Measurements from ENCODE around the gene SMIM1.

Gene SMIM1

GRCh38 chr1:3740042-3740441 is 32.5 kb upstream of the SMIM1 start:
- H3K27ac ChIP-seq (ENCODE audit: low read length) = no peak overlapping the region
- no peaks in the 10 kb centered on the region for H3K9me3 ChIP-seq (ENCODE audit: insufficient read depth, low read length)
- H2AFZ ChIP-seq (ENCODE audit: low read depth, low read length) = no peak overlapping the region
- TF ChIP-seq EZH2phosphoT487 (IDR thresholded peaks at IDR 0.05; ENCODE audit: low read depth) (no peak), CTCF (IDR thresholded peaks at IDR 0.05; ENCODE audit: low read depth, low read length) (no peak)
- no peaks in the 10 kb centered on the region for H3K36me3 ChIP-seq (replicated peaks; ENCODE audit: low read depth, low read length)
- no peak overlapping the region for H3K9ac ChIP-seq (ENCODE audit: low read length)
- no peak overlapping the region for H3K4me2 ChIP-seq (ENCODE audit: low read length)
- H4K20me1 ChIP-seq (ENCODE audit: insufficient read depth, low read length) = 0 out of 2 replicates have a peak, but pooled peaks cover 3% of the 10 kb centered on the region
- H3K79me2 ChIP-seq (ENCODE audit: low read length) = no peaks in the 10 kb centered on the region
- H3K4me3 ChIP-seq (ENCODE audit: low read length) = no peak overlapping the region
- H3K27me3 ChIP-seq (ENCODE audit: low read depth, low read length) = no peaks in the 10 kb centered on the region
- H3K4me1 ChIP-seq (ENCODE audit: low read length) = peaks cover 6% of the 10 kb centered on the region

- Histone ChIP-seq H3K4me2 (ENCODE audit: low read length) (no peak overlapping the region), H3K4me1 (ENCODE audit: low read length) (0 out of 2 replicates have a peak, but pooled peaks cover 4% of the 10 kb centered on the region), H3K9me3 (ENCODE audit: insufficient read depth, low read length) (no peaks in the 10 kb centered on the region), H3K27ac (ENCODE audit: low read length) (no peak overlapping the region), H4K20me1 (ENCODE audit: insufficient read depth, low read length) (0 out of 2 replicates have a peak, but pooled peaks cover 3% of the 10 kb centered on the region), H3K4me3 (ENCODE audit: low read length) (no peak overlapping the region), H3K9ac (ENCODE audit: low read length) (no peak overlapping the region), H2AFZ (ENCODE audit: low read depth, low read length) (no peak overlapping the region), H3K79me2 (ENCODE audit: low read length) (no peaks in the 10 kb centered on the region), H3K27me3 (ENCODE audit: low read depth, low read length) (no peaks in the 10 kb centered on the region), H3K36me3 (replicated peaks; ENCODE audit: low read depth, low read length) (no peaks in the 10 kb centered on the region)
- no peak for TF ChIP-seq CTCF (IDR thresholded peaks at IDR 0.05; ENCODE audit: low read depth, low read length)
- TF ChIP-seq EZH2phosphoT487 (IDR thresholded peaks at IDR 0.05; ENCODE audit: low read depth) = no peak
Observed at GRCh38 chr1:3740752-3741151, 31.8 kb upstream of the SMIM1 start.

GRCh38 chr1:3741566-3742438 is 30.7 kb upstream of the SMIM1 start:
- no peak overlapping the region for H3K27ac ChIP-seq (ENCODE audit: low read length)

More at GRCh38 chr1:3741566-3742438, 30.7 kb upstream of the SMIM1 start:
- Histone ChIP-seq H4K20me1 (ENCODE audit: insufficient read depth, low read length) (0 out of 2 replicates have a peak, but pooled peaks cover 3% of the 10 kb centered on the region), H3K4me3 (ENCODE audit: low read length) (no peak overlapping the region), H3K27me3 (ENCODE audit: low read depth, low read length) (no peaks in the 10 kb centered on the region), H3K79me2 (ENCODE audit: low read length) (no peaks in the 10 kb centered on the region), H2AFZ (ENCODE audit: low read depth, low read length) (no peak overlapping the region), H3K9ac (ENCODE audit: low read length) (no peak overlapping the region), H3K36me3 (replicated peaks; ENCODE audit: low read depth, low read length) (no peaks in the 10 kb centered on the region), H3K4me1 (ENCODE audit: low read length) (peaks cover 9% of the 10 kb centered on the region; the same call in 1 of the 2 replicates), H3K9me3 (ENCODE audit: insufficient read depth, low read length) (no peaks in the 10 kb centered on the region), H3K4me2 (ENCODE audit: low read length) (no peak overlapping the region)
- no peak for TF ChIP-seq CTCF (IDR thresholded peaks at IDR 0.05; ENCODE audit: low read depth, low read length)
- no peak for TF ChIP-seq EZH2phosphoT487 (IDR thresholded peaks at IDR 0.05; ENCODE audit: low read depth)

Measured in OCI-LY3 (cell line).